Prostate gland (tissue), 2 donors: ENCODE measurements around the gene AP5B1.

Source experiments
- CTCF ChIP-seq, 4 experiments: fragments of 200-600 bp in 2 of 4; fragments of 450-650 bp in 2 of 4; sonication (generic) in 2 of 4; IDR thresholded peaks; 1 replicate in 3 of 4; 2 replicates in 1 of 4; pipeline ENCODE4 v1.5.1; 2016 to 2019; ENCODE audit warnings: antibody characterized with exemption in 4 of 4, mild to moderate bottlenecking in 2 of 4, moderate library complexity in 2 of 4
- POLR2A ChIP-seq: fragments of 450-650 bp; IDR thresholded peaks from one replicate; pipeline ENCODE4 v1.6.1; 2016; ENCODE audit warnings: antibody characterized with exemption, mild to moderate bottlenecking
- POLR2AphosphoS5 ChIP-seq: sonication (generic); formaldehyde crosslinking; IDR thresholded peaks from one replicate; pipeline ENCODE4 v1.6.1; 2017; ENCODE audit warnings: antibody characterized with exemption

DNA sequence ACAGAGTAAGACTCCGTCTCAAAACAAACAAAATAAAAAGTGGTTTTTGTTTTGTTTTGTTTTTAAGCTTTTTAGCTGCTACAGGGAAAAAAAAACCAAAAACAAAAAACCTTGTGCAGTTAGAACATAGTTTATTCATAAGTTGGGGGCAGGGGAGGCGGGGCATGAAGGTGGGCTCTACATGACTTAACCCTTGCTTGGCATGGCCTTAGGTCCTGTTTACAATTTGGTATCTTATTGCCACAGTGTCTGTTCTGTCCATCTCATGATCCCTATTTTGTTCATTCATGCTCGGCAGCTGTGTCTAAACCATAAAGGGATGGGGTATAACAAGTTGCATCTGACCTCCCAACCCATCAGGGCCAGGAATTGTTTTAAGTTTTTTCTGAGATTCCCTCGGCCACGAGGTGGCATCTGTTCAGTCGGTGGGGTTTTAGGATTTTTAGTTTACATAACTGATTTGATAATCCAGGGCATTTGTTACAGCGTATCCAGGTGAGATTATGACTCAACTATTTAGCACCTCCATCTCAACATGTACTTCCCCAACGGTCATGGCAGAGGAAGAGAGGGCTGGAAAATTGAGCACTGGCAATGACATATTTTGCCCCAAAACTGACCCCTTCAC, 6.9 kb downstream of the AP5B1 start:
- no peak for TF ChIP-seq CTCF (IDR thresholded peaks at IDR 0.05)
- no peak for TF ChIP-seq POLR2AphosphoS5
- TF ChIP-seq POLR2A = no peak
